ENCODE results near the gene SCN2A. TPM values are rescaled to one million over a fixed set of nuclear protein-coding genes. Genes with fewer than 3 reads are reported as not detected.

SCN2A gene
- total and polyA plus RNA-seq, 9 of the 15 experiments (the other 6 are each of a cell fraction or from before 2014, with no cell fraction given): 0.08 to 0.69 (median 0.31) TPM; not detected in 1

DNA sequence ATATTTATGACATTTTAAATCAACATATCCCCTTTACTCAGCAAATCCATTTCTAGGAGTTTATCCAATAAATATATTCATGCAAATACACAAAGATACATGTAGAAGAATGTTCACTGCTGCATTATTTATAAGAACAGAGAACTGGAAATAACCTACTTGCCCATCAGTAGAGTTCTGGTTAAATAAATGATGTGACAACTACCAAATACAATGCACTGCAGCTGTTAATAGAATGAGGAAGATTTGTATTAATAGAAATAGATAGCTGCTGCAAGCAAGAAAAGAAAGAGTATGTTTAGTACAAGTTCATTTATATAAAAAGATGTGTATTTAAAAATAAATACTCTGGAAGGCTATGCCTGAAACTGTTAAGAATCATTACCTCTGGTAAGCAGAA is 181.0 kb downstream of the SCN2A start:
- intact Hi-C loops (cut with micrococcal nuclease): no loop called here

GRCh38 chr2:165423081-165423480 is 183.9 kb downstream of the SCN2A start:
- no peaks in the 10 kb centered on the region for H3K27me3 ChIP-seq (ENCODE audit: control insufficient read depth in 2 of 2, insufficient read depth in 2 of 2, low read length in 2 of 2)
- no peak overlapping the region for H2AFZ ChIP-seq (ENCODE audit: low read depth, low read length)
- no peak overlapping the region for H3K4me2 ChIP-seq (ENCODE audit: insufficient read depth, low read length)
- H3K79me2 ChIP-seq (ENCODE audit: control insufficient read depth, insufficient read depth, low read length): no peaks in the 10 kb centered on the region
- H3K4me3 ChIP-seq: no peak overlapping the region
- H4K20me1 ChIP-seq (replicated peaks; ENCODE audit: control insufficient read depth, insufficient read depth, low read length): no peaks in the 10 kb centered on the region
- no peak overlapping the region for H3K9ac ChIP-seq (ENCODE audit: insufficient read depth in 1 of 2, low read depth in 2 of 2, low read length in 2 of 2)
- FAIRE-seq: no peak
- no peak for ATAC-seq
- in situ Hi-C loops (cut with MboI) (no loop called here), intact Hi-C loops (cut with micrococcal nuclease) (no loop called here)
- DNase-seq (ENCODE audit: extremely low read depth in 1 of 4, low spot score in 3 of 4): no peak
- H3K36me3 ChIP-seq (ENCODE audit: control insufficient read depth, insufficient read depth, low read length): no peaks in the 10 kb centered on the region
- no peaks in the 10 kb centered on the region; a peak in 1 of 5 replicates for H3K4me1 ChIP-seq (replicated peaks in 1 of 2; ENCODE audit: control insufficient read depth in 2 of 2, insufficient read depth in 2 of 2, low read length in 2 of 2)
- H3K9me1 ChIP-seq (ENCODE audit: control insufficient read depth, insufficient read depth, low read length): no peaks in the 10 kb centered on the region
- POLR2A ChIA-PET: no interaction called here
- peaks cover 2% of the 10 kb centered on the region; the same call in 1 of the 2 replicates for H3K9me3 ChIP-seq (replicated peaks; ENCODE audit: control insufficient read depth, insufficient read depth, low read depth, low read length)
- H3K27ac ChIP-seq (ENCODE audit: extremely low read depth, low read depth, low read length): no peak overlapping the region
- CTCF ChIA-PET (ENCODE audit: low intra/inter-chr PET ratio): no interaction called here
- WGBS (ENCODE audit: insufficient coverage, low coverage, missing lambda C conversion rate): 2% methylated on average over 3 of the region's 3 CpGs
- BruUV-seq (replicated peaks): no TSS peak
- TF ChIP-seq PHF8 (IDR thresholded peaks at IDR 0.05; ENCODE audit: borderline replicate concordance, low read length) (no peak), FOXA1 (IDR thresholded peaks at IDR 0.05; ENCODE audit: borderline replicate concordance) (no peak), ZNF24 (IDR thresholded peaks at IDR 0.05) (no peak), RFX7 (CRISPR knock-in tag; IDR thresholded peaks at IDR 0.05) (no peak), CREB1 (IDR thresholded peaks at IDR 0.05) (no peak), CREB1 (CRISPR knock-in tag; IDR thresholded peaks at IDR 0.05) (no peak), GTF2A2 (tag; IDR thresholded peaks at IDR 0.05) (no peak), THAP12 (CRISPR knock-in tag; IDR thresholded peaks at IDR 0.05) (no peak), ARID1B (IDR thresholded peaks at IDR 0.05) (no peak), HMGN3 (IDR thresholded peaks at IDR 0.05; ENCODE audit: borderline replicate concordance, extremely low read depth, insufficient read length, low read depth, low read length) (no peak)
- TF ChIP-seq, protein P1, sequence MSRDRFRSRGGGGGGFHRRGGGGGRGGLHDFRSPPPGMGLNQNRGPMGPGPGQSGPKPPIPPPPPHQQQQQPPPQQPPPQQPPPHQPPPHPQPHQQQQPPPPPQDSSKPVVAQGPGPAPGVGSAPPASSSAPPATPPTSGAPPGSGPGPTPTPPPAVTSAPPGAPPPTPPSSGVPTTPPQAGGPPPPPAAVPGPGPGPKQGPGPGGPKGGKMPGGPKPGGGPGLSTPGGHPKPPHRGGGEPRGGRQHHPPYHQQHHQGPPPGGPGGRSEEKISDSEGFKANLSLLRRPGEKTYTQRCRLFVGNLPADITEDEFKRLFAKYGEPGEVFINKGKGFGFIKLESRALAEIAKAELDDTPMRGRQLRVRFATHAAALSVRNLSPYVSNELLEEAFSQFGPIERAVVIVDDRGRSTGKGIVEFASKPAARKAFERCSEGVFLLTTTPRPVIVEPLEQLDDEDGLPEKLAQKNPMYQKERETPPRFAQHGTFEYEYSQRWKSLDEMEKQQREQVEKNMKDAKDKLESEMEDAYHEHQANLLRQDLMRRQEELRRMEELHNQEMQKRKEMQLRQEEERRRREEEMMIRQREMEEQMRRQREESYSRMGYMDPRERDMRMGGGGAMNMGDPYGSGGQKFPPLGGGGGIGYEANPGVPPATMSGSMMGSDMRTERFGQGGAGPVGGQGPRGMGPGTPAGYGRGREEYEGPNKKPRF (IDR thresholded peaks at IDR 0.05; ENCODE audit: low read depth, low read length): no peak

More for the DNA sequence above, 181.0 kb downstream of the SCN2A start:
- Histone ChIP-seq H3K27me3 (ENCODE audit: control insufficient read depth in 2 of 2, insufficient read depth in 2 of 2, low read length in 2 of 2) (no peaks in the 10 kb centered on the region), H3K36me3 (ENCODE audit: control insufficient read depth, insufficient read depth, low read length) (no peaks in the 10 kb centered on the region), H3K9me1 (ENCODE audit: control insufficient read depth, insufficient read depth, low read length) (no peaks in the 10 kb centered on the region), H3K4me1 (replicated peaks in 1 of 2; ENCODE audit: control insufficient read depth in 2 of 2, insufficient read depth in 2 of 2, low read length in 2 of 2) (no peaks in the 10 kb centered on the region; a peak in 1 of 5 replicates), H3K4me2 (ENCODE audit: insufficient read depth, low read length) (no peak overlapping the region), H2AFZ (ENCODE audit: low read depth, low read length) (no peak overlapping the region), H3K9me3 (replicated peaks; ENCODE audit: control insufficient read depth, insufficient read depth, low read depth, low read length) (no peaks in the 10 kb centered on the region; the same call in none of the 2 replicates), H4K20me1 (replicated peaks; ENCODE audit: control insufficient read depth, insufficient read depth, low read length) (no peaks in the 10 kb centered on the region), H3K79me2 (ENCODE audit: control insufficient read depth, insufficient read depth, low read length) (no peaks in the 10 kb centered on the region), H3K27ac (ENCODE audit: extremely low read depth, low read depth, low read length) (no peak overlapping the region), H3K4me3 (no peak overlapping the region), H3K9ac (ENCODE audit: insufficient read depth in 1 of 2, low read depth in 2 of 2, low read length in 2 of 2) (no peak overlapping the region)
- TF ChIP-seq NBN (IDR thresholded peaks at IDR 0.05; ENCODE audit: low read depth) (no peak), NCOA2 (IDR thresholded peaks at IDR 0.05; ENCODE audit: partially characterized antibody in 2 of 2) (no peak), NRF1 (conservative IDR thresholded peaks at IDR 0.05 in 1 of 2, IDR thresholded peaks at IDR 0.05 in 1 of 2) (no peak), TCF7L2 (IDR thresholded peaks at IDR 0.05; ENCODE audit: low read depth, low read length) (no peak), HNRNPK (IDR thresholded peaks at IDR 0.05; ENCODE audit: low read depth, low read length, poor library complexity, severe bottlenecking) (no peak)
- FAIRE-seq (no peak), ATAC-seq (no peak), DNase-seq (ENCODE audit: extremely low read depth in 1 of 4, low spot score in 3 of 4) (no peak)
- BruUV-seq (replicated peaks): no TSS peak
- ChIA-PET CTCF (ENCODE audit: low intra/inter-chr PET ratio) (no interaction called here), POLR2A (no interaction called here)
- in situ Hi-C loops (cut with MboI): no loop called here
